GM23248 (cell line): Measurements from ENCODE around the gene RDH16. TPM values are rescaled to one million over a fixed set of nuclear protein-coding genes. Genes with fewer than 3 reads are reported as not detected.

Source experiments
- DNase-seq: peaks from one replicate; pipeline ENCODE4 v3.0.0-alpha.2; 2015
- H2AFZ ChIP-seq: fragments of 200-600 bp; sonication (generic); 2 replicates; pipeline ENCODE4 v1.6.1; 2016; ENCODE audit warnings: antibody characterized with exemption
- H3F3A ChIP-seq: fragments of 200-600 bp; sonication (generic); 2 replicates; pipeline ENCODE4 v1.6.1; 2016; ENCODE audit warnings: mild to moderate bottlenecking, antibody characterized with exemption, mixed run types; ENCODE audit not compliant: insufficient read depth
- H3K27ac ChIP-seq: fragments of 200-600 bp; sonication (generic); 2 replicates; pipeline ENCODE4 v1.5.1; 2016; ENCODE audit warnings: mild to moderate bottlenecking
- H3K27me3 ChIP-seq: fragments of 200-600 bp; sonication (generic); replicated peaks from 2 replicates; pipeline ENCODE4 v1.6.1; 2016; ENCODE audit warnings: mild to moderate bottlenecking; ENCODE audit not compliant: insufficient read depth
- H3K36me3 ChIP-seq: fragments of 200-600 bp; sonication (generic); 2 replicates; pipeline ENCODE4 v1.6.1; 2016; ENCODE audit warnings: low read depth, mild to moderate bottlenecking
- H3K4me1 ChIP-seq: fragments of 200-600 bp; sonication (generic); 2 replicates; pipeline ENCODE4 v1.6.1; 2016; ENCODE audit warnings: mild to moderate bottlenecking; ENCODE audit not compliant: insufficient read depth
- H3K4me2 ChIP-seq: fragments of 200-600 bp; sonication (generic); one replicate; pipeline ENCODE4 v1.6.1; 2016; ENCODE audit warnings: mild to moderate bottlenecking; ENCODE audit not compliant: unreplicated experiment
- H3K4me3 ChIP-seq: fragments of 200-600 bp; sonication (generic); 2 replicates; pipeline ENCODE4 v1.5.1; 2016; ENCODE audit warnings: mild to moderate bottlenecking
- H3K79me2 ChIP-seq: fragments of 200-600 bp; sonication (generic); 2 replicates; pipeline ENCODE4 v1.6.1; 2016; ENCODE audit warnings: mild to moderate bottlenecking; ENCODE audit not compliant: insufficient read depth
- H3K9ac ChIP-seq: fragments of 200-600 bp; sonication (generic); 2 replicates; pipeline ENCODE4 v1.6.1; 2016; ENCODE audit warnings: mild to moderate bottlenecking
- H3K9me2 ChIP-seq: fragments of 200-600 bp; sonication (generic); 2 replicates; pipeline ENCODE4 v1.6.1; 2016; ENCODE audit warnings: mixed run types, mild to moderate bottlenecking, moderate library complexity; ENCODE audit not compliant: insufficient read depth
- H3K9me3 ChIP-seq: fragments of 200-600 bp; sonication (generic); one replicate; pipeline ENCODE4 v1.6.1; 2017; ENCODE audit warnings: low read depth
- H4K20me1 ChIP-seq: fragments of 200-600 bp; sonication (generic); 2 replicates; pipeline ENCODE4 v1.6.0; 2016; ENCODE audit not compliant: insufficient read depth
- EZH2 ChIP-seq: fragments of 200-600 bp; sonication (generic); IDR thresholded peaks from 2 replicates; pipeline ENCODE4 v1.6.1; 2018; ENCODE audit warnings: antibody characterized with exemption, mild to moderate bottlenecking; ENCODE audit not compliant: insufficient read depth, poor library complexity, severe bottlenecking
- EZH2phosphoT487 ChIP-seq: fragments of 200-600 bp; sonication (generic); IDR thresholded peaks from 2 replicates; pipeline ENCODE4 v1.6.1; 2018; ENCODE audit warnings: antibody characterized with exemption, moderate library complexity, mild to moderate bottlenecking, low read depth; ENCODE audit not compliant: insufficient read depth
- WGBS, 2 experiments: methylation state at CpG; one replicate each; pipeline ENCODE4 v1.1.6; 2015 to 2017; ENCODE audit warnings: low lambda C conversion rate in 2 of 2, low coverage in 1 of 2; ENCODE audit errors: missing lambda C conversion rate in 2 of 2; 5-methylcytosine and 5-hydroxymethylcytosine counted together
- in situ Hi-C: fragments of 300-500 bp; cut with MboI; formaldehyde crosslinking; loops from 2 replicates; pipeline ENCODE4 v1.15.0; 2020
- polyA plus RNA-seq: library from polyadenylated mRNA; unstranded; fragments of >200 nt; fragmentation: Nextera tagmentation; extraction: Ambion mirVana; gene quantifications from 2 replicates; pipeline ENCODE4 v1.2.1, GENCODE V29; 2016
- total RNA-seq: library from RNA; depleted of rRNA; stranded (reverse); fragments of >200 nt; shearing (Covaris generic); gene quantifications from 2 replicates; pipeline ENCODE4 v1.2.3, GENCODE V29; 2014

The RDH16 gene
- total and polyA plus RNA-seq, 2 experiments from 2014 or later = not detected

- no peaks in the 10 kb centered on the region for H3K36me3 ChIP-seq
- in situ Hi-C loops = no loop called here
- no peaks in the 10 kb centered on the region for H3K9me2 ChIP-seq
- H3F3A ChIP-seq = no peaks in the 10 kb centered on the region
- H3K27me3 ChIP-seq = peaks cover 28% of the 10 kb centered on the region
- H3K9ac ChIP-seq = no peak overlapping the region
- no peak overlapping the region for H3K4me3 ChIP-seq
- no peak for TF ChIP-seq EZH2
- TF ChIP-seq EZH2phosphoT487 = no peak
- no peak for DNase-seq
- H2AFZ ChIP-seq = no peak overlapping the region
- no peak overlapping the region for H3K4me2 ChIP-seq
- no peaks in the 10 kb centered on the region for H3K4me1 ChIP-seq
- H3K9me3 ChIP-seq = no peaks in the 10 kb centered on the region
- H3K27ac ChIP-seq = no peak overlapping the region
- H3K79me2 ChIP-seq = no peaks in the 10 kb centered on the region
- 28 to 32% methylated on average over 6 of the region's 6 CpGs for WGBS, 2 experiments
- no peaks in the 10 kb centered on the region for H4K20me1 ChIP-seq
Measured at GRCh38 chr12:56954958-56955355, 2.5 kb downstream of the RDH16 start.

DNA sequence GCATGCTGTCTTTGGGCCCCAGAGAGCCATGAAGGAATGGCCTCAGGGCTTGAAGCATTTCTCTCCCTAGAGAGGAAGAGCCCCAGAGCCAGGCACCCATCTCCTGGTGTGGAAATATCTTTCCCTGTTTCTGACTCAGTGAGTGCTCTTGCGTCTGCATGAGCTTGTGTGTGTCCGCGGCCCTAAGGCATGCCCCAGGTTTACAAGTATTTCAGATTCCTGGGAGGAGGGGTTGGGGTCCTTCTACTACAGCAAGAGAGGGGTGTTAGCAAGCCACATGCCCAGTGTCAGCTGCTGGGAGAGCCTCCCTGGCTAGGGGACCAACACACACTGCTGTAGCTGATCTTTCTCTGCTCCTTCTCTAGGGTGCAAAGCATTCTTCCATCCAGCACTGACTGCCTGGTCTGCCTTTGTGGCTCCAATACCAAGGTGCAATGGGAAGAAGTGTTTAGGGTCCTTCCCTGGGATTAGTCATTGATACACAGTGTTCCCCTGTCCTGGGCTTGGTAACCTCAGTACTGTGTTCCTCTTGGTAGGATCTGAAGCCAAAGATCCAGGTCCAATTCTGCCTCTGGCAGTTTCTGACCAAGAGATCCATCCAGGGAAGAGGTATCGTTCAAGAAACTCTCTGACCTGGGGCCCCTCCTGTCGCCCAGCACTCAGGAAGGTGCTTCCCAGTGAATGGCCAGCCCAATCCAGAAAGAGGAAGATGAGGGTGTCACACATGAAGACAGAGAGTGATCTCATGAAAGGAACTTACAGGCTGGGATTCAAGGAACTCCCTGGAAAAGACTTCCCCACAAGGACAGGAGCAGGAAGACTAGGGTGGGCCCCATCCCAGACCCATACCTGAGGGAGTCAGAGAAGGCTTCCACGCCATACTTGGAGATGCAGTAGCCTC lies 3.1 kb downstream of the RDH16 start:
- TF ChIP-seq EZH2 (no peak), EZH2phosphoT487 (no peak)

DNA sequence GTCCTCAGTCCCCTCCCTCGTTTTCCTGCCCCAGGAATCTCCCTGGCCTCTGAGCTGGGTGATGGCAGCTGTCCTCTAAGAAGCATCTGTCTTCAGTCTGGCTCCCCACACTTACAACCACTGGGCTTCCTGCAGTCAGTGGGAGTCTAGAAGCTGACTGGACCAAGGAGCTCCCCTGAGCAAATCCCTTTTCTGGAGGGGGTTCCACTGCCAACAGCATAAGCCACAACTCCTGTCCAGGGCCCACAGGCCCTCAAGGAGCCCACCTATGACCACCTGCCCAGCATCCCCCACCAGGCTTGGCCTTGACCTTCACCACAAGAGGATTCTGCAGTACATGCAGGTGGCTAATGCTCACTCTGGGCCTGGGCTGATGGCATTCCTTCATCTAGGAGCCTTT lies 4.1 kb downstream of the RDH16 start:
- DNase-seq = no peak
- no peaks in the 10 kb centered on the region for H4K20me1 ChIP-seq
- peaks cover 20% of the 10 kb centered on the region for H3K27me3 ChIP-seq
- H2AFZ ChIP-seq = no peak overlapping the region
- no peaks in the 10 kb centered on the region for H3K4me1 ChIP-seq
- H3F3A ChIP-seq = no peaks in the 10 kb centered on the region
- no peaks in the 10 kb centered on the region for H3K36me3 ChIP-seq
- no peak overlapping the region for H3K27ac ChIP-seq
- no peaks in the 10 kb centered on the region for H3K79me2 ChIP-seq
- H3K4me2 ChIP-seq = no peak overlapping the region
- H3K9ac ChIP-seq = no peak overlapping the region
- TF ChIP-seq EZH2 (no peak), EZH2phosphoT487 (no peak)
- WGBS, 2 experiments = 0 to 5% methylated on average over 1 of the region's 1 CpG
- H3K9me2 ChIP-seq = no peaks in the 10 kb centered on the region
- in situ Hi-C loops = no loop called here
- H3K9me3 ChIP-seq = no peaks in the 10 kb centered on the region
- H3K4me3 ChIP-seq = no peak overlapping the region

More for the DNA sequence above, 3.1 kb downstream of the RDH16 start:
- H3K9me3 ChIP-seq = no peaks in the 10 kb centered on the region
- in situ Hi-C loops = no loop called here
- no peaks in the 10 kb centered on the region for H3K36me3 ChIP-seq
- H3K79me2 ChIP-seq = no peaks in the 10 kb centered on the region
- no peak overlapping the region for H3K4me2 ChIP-seq
- WGBS, 2 experiments = 69 to 73% methylated on average over 6 of the region's 6 CpGs
- DNase-seq = no peak
- H3F3A ChIP-seq = no peaks in the 10 kb centered on the region
- H3K27me3 ChIP-seq = peaks cover 27% of the 10 kb centered on the region
- no peak overlapping the region for H3K9ac ChIP-seq
- no peaks in the 10 kb centered on the region for H3K4me1 ChIP-seq
- no peak overlapping the region for H3K4me3 ChIP-seq
- H3K27ac ChIP-seq = no peak overlapping the region
- no peaks in the 10 kb centered on the region for H3K9me2 ChIP-seq
- no peaks in the 10 kb centered on the region for H4K20me1 ChIP-seq
- no peak overlapping the region for H2AFZ ChIP-seq

DNA sequence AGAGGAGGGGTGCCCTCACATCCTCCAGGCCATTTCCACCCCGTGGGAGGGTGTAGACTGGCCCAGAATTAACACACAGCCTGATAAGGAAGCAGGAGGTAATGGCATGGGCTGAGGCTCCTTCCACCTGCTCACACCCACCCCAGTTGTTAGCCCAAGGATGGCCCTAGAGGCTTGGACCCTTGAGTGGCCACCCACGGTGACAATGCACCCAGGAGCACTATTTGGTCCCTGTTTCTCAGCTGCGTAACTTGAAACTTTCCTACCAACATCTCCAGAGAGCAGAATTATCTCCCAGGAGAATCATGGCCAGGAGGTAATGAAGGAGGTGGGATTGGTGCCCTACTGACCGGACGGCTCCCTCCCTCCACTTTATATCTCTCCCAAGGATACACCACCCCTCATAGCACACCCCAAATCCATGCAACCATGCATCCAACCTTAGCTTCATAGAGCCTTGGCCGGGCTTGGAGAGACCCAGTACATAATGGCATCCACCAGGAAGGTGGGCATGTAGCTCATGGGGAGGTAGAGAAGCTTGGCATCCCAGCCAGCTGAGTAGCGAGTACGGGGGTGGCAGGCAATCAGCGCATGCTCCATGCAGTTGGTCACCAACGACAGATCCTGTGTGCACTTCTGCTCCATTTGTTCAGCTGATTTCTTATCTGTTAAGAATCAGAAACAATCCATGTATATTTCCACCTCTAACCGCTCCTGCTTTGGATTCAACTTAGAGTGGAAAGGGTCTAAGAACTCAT lies 5.6 kb downstream of the RDH16 start:
- H3K4me3 ChIP-seq = no peak overlapping the region
- H3K27me3 ChIP-seq = peaks cover 20% of the 10 kb centered on the region
- H3K4me2 ChIP-seq = no peak overlapping the region
- no peaks in the 10 kb centered on the region for H4K20me1 ChIP-seq
- WGBS, 2 experiments = 61 to 62% methylated on average over 11 of the region's 11 CpGs
- TF ChIP-seq EZH2phosphoT487 = no peak
- no peak for TF ChIP-seq EZH2
- in situ Hi-C loops = no loop called here
- H2AFZ ChIP-seq = no peak overlapping the region
- H3K4me1 ChIP-seq = no peaks in the 10 kb centered on the region
- DNase-seq = no peak
- no peaks in the 10 kb centered on the region for H3K36me3 ChIP-seq
- H3K9me2 ChIP-seq = no peaks in the 10 kb centered on the region
- no peak overlapping the region for H3K9ac ChIP-seq
- H3K79me2 ChIP-seq = no peaks in the 10 kb centered on the region
- H3F3A ChIP-seq = no peaks in the 10 kb centered on the region
- no peak overlapping the region for H3K27ac ChIP-seq
- H3K9me3 ChIP-seq = no peaks in the 10 kb centered on the region
